Measurements from ENCODE around the gene OR10A3. TPM values are rescaled to one million over a fixed set of nuclear protein-coding genes. Genes with fewer than 3 reads are reported as not detected.

The OR10A3 gene
- polyA plus RNA-seq, 3 donors, result not detected

DNA sequence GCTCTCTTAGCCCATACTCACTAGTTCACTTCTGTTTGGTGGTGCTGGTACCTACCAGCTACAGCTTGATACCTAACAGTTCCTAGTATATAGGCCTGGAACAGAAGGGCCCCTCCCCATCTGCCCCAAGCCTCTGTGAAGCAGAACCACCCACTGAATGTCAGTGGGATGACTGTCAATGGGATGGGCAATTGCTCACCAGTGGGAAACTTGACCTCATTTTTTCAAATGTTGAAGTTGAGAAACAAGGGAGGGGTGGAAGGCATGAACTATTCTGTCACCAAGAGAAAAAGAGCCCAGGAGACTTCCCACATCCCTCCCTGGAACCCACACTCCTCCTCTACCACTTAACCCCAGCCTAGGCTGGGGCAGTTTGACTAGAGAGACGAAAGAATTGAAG lies 23.9 kb upstream of the OR10A3 start, which contains the start of gene NLRP10:
TSS of gene NLRP10 (minus strand) at position 62 of the 400 bp plus-strand sequence. CDS start 1,952 bp downstream, outside the sequence.
- H3K9ac ChIP-seq (ENCODE audit: insufficient read depth, low read length, poor library complexity, severe bottlenecking), result no peak within 1 kb of the TSS
- H3K9me3 ChIP-seq (replicated peaks in 1 of 2; ENCODE audit: control insufficient read depth in 1 of 2, insufficient read depth in 1 of 2, low read length in 2 of 2), result no peaks in the 10 kb centered on the region
- H3K27ac ChIP-seq (ENCODE audit: low read depth in 1 of 2, low read length in 2 of 2), result no peak within 1 kb of the TSS
- H3K4me1 ChIP-seq (ENCODE audit: control insufficient read depth in 1 of 2, insufficient read depth in 2 of 2, low read length in 2 of 2), result no peaks in the 10 kb centered on the region
- WGBS (ENCODE audit: insufficient coverage), result no CpG with 5 or more reads among the region's 1 CpG
- DNase-seq, result no peak
- H3K79me2 ChIP-seq (ENCODE audit: insufficient read depth, low read length), result no peaks in the 10 kb centered on the region
- H3K4me3 ChIP-seq (replicated peaks in 1 of 3; ENCODE audit: low read depth in 2 of 3, low read length in 3 of 3), result no peak within 1 kb of the TSS
- no peaks in the 10 kb centered on the region for H4K20me1 ChIP-seq (ENCODE audit: insufficient read depth, low read length)
- H3K4me2 ChIP-seq (replicated peaks; ENCODE audit: extremely low read depth, low read length, poor library complexity, severe bottlenecking), result no peak within 1 kb of the TSS
- intact Hi-C loops (cut with micrococcal nuclease), result no loop called here
- Mint-ChIP-seq H3K4me1 (no peaks in the 10 kb centered on the region), H3K27ac (no peak within 1 kb of the TSS), H3K36me3 (no peaks in the 10 kb centered on the region), H3K4me3 (no peak within 1 kb of the TSS), H3K9me3 (peaks cover 0 to 4% (median 2%) of the 10 kb centered on the region in 7 donors), H3K27me3 (ENCODE audit: low read depth in 3 of 3) (peaks cover 0 to 10% (median 7%) of the 10 kb centered on the region in 3 donors)
- TF ChIP-seq, protein P1, sequence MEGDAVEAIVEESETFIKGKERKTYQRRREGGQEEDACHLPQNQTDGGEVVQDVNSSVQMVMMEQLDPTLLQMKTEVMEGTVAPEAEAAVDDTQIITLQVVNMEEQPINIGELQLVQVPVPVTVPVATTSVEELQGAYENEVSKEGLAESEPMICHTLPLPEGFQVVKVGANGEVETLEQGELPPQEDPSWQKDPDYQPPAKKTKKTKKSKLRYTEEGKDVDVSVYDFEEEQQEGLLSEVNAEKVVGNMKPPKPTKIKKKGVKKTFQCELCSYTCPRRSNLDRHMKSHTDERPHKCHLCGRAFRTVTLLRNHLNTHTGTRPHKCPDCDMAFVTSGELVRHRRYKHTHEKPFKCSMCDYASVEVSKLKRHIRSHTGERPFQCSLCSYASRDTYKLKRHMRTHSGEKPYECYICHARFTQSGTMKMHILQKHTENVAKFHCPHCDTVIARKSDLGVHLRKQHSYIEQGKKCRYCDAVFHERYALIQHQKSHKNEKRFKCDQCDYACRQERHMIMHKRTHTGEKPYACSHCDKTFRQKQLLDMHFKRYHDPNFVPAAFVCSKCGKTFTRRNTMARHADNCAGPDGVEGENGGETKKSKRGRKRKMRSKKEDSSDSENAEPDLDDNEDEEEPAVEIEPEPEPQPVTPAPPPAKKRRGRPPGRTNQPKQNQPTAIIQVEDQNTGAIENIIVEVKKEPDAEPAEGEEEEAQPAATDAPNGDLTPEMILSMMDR (IDR thresholded peaks at IDR 0.05), result no peak
- H2AFZ ChIP-seq (ENCODE audit: insufficient read depth, low read depth, low read length, poor library complexity, severe bottlenecking), result no peak within 1 kb of the TSS
- peaks cover 0 to 3% of the 10 kb centered on the region in 2 donors for H3K27me3 ChIP-seq (ENCODE audit: control insufficient read depth in 2 of 2, insufficient read depth in 2 of 2, low read length in 2 of 2)
- H3K36me3 ChIP-seq (replicated peaks in 1 of 2; ENCODE audit: control insufficient read depth in 1 of 2, insufficient read depth in 2 of 2, low read length in 2 of 2), result no peaks in the 10 kb centered on the region

DNA sequence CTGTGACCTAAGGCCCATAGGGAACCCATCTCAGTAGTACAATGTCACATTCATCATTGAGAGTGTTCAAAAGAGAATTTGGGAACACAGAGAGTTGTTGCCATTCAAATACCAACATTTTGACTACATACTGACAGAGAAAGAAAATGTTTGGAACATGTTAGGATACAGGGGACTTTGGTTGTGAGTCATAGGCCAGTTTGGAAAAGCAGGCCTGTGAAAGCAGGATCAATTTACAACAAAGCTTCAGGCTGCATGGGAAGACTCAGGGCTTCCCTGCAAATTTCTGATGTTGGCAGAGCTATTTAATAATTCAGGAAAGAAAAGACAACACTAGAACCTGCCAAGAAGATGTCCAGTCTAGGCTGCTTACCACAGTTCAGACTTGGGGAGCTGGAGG lies 23.4 kb upstream of the OR10A3 start:
- no peaks in the 10 kb centered on the region for H3K36me3 ChIP-seq (replicated peaks in 1 of 2; ENCODE audit: control insufficient read depth in 1 of 2, insufficient read depth in 2 of 2, low read length in 2 of 2)
- H3K4me2 ChIP-seq (replicated peaks; ENCODE audit: extremely low read depth, low read length, poor library complexity, severe bottlenecking), result no peak overlapping the region
- H2AFZ ChIP-seq (ENCODE audit: insufficient read depth, low read depth, low read length, poor library complexity, severe bottlenecking), result no peak overlapping the region
- no peaks in the 10 kb centered on the region for H3K4me1 ChIP-seq (ENCODE audit: control insufficient read depth in 1 of 2, insufficient read depth in 2 of 2, low read length in 2 of 2)
- no peaks in the 10 kb centered on the region for H4K20me1 ChIP-seq (ENCODE audit: insufficient read depth, low read length)
- H3K27ac ChIP-seq (ENCODE audit: low read depth in 1 of 2, low read length in 2 of 2), result no peak overlapping the region
- TF ChIP-seq, protein P1 (IDR thresholded peaks at IDR 0.05), result no peak
- H3K9ac ChIP-seq (ENCODE audit: insufficient read depth, low read length, poor library complexity, severe bottlenecking), result no peak overlapping the region
- intact Hi-C loops (cut with micrococcal nuclease), result no loop called here
- no peak overlapping the region for H3K4me3 ChIP-seq (replicated peaks in 1 of 3; ENCODE audit: low read depth in 2 of 3, low read length in 3 of 3)
- no peak overlapping the region for H3K4me3 Mint-ChIP-seq
- H3K79me2 ChIP-seq (ENCODE audit: insufficient read depth, low read length), result no peaks in the 10 kb centered on the region
- H3K27me3 ChIP-seq (ENCODE audit: control insufficient read depth in 2 of 2, insufficient read depth in 2 of 2, low read length in 2 of 2), result peaks cover 0 to 3% of the 10 kb centered on the region in 2 donors
- H3K4me1 Mint-ChIP-seq, result no peaks in the 10 kb centered on the region
- no peak overlapping the region for H3K27ac Mint-ChIP-seq
- no peaks in the 10 kb centered on the region for H3K9me3 ChIP-seq (replicated peaks in 1 of 2; ENCODE audit: control insufficient read depth in 1 of 2, insufficient read depth in 1 of 2, low read length in 2 of 2)
- peaks cover 0 to 4% (median 2%) of the 10 kb centered on the region in 7 donors for H3K9me3 Mint-ChIP-seq
- peaks cover 0 to 7% (median 7%) of the 10 kb centered on the region in 3 donors for H3K27me3 Mint-ChIP-seq (ENCODE audit: low read depth in 3 of 3)
- no peak for DNase-seq
- no peaks in the 10 kb centered on the region for H3K36me3 Mint-ChIP-seq

Data from CD14-positive monocyte (primary cell).